Measurements from ENCODE around the gene EBP. TPM values are rescaled to one million over a fixed set of nuclear protein-coding genes. Genes with fewer than 3 reads are reported as not detected.
A peak's percentile ranks its signal among the peaks of the same experiment; 100 is the strongest.

EBP gene
- 30.8 and 93.5 TPM in 2 replicates for total RNA-seq
- 61.0 and 68.2 TPM in 2 replicates for polyA plus RNA-seq
- polyA plus RNA-seq (2012), result 73.9 and 90.6 TPM in 2 replicates
- 224 and 291 TPM in 2 replicates for polyA minus RNA-seq (ENCODE audit: low replicate concordance)

GRCh38 chrX:48521353-48522243 lies at the start of gene EBP:
EBP (plus strand) TSS chrX:48521808; CDS start chrX:48523772, 1,964 bp downstream.
- Histone ChIP-seq H3K4me1 (ENCODE audit: control insufficient read depth, extremely low read depth, insufficient read depth, low read length) (no peaks in the 10 kb centered on the region), H3K4me2 (ENCODE audit: extremely low read depth, insufficient read depth, low read length) (peak within 1 kb of the TSS; percentile 78), H3K36me3 (ENCODE audit: control insufficient read depth, insufficient read depth, low read length) (no peaks in the 10 kb centered on the region), H3K79me2 (ENCODE audit: control insufficient read depth, insufficient read depth, low read length) (peaks cover 2% of the 10 kb centered on the region), H3K9me3 (ENCODE audit: control insufficient read depth, insufficient read depth, low read depth, low read length) (no peaks in the 10 kb centered on the region), H3K9ac (ENCODE audit: insufficient read depth, low read length) (peak within 1 kb of the TSS; percentile 44), H2AFZ (ENCODE audit: low read length) (peak within 1 kb of the TSS; percentile 88), H3K27ac (ENCODE audit: insufficient read depth, low read length) (peak within 1 kb of the TSS; percentile 47), H3K27me3 (ENCODE audit: control insufficient read depth, insufficient read depth, low read length) (no peaks in the 10 kb centered on the region), H3K4me3 (replicated peaks in 1 of 4; ENCODE audit: control extremely low read depth in 1 of 4, insufficient read depth in 1 of 4, low read depth in 3 of 4, low read length in 4 of 4) (peak within 1 kb of the TSS; percentile 50 to 77 (median 63)), H4K20me1 (ENCODE audit: control insufficient read depth, extremely low read depth, insufficient read depth, low read length) (no peaks in the 10 kb centered on the region)
- DNase-seq (ENCODE audit: low read depth in 2 of 2), result peak; percentile 81 to 84
- TF ChIP-seq EZH2 (IDR thresholded peaks at IDR 0.05; ENCODE audit: low read length, missing control alignments) (no peak), CTCF (conservative IDR thresholded peaks at IDR 0.05 in 1 of 2, IDR thresholded peaks at IDR 0.05 in 1 of 2; ENCODE audit: low read depth in 1 of 2, low read length in 2 of 2) (no peak)

- Histone ChIP-seq H3K27ac (ENCODE audit: insufficient read depth, low read length) (no peak overlapping the region), H3K4me2 (ENCODE audit: extremely low read depth, insufficient read depth, low read length) (no peak overlapping the region), H3K4me3 (replicated peaks in 1 of 4; ENCODE audit: control extremely low read depth in 1 of 4, insufficient read depth in 1 of 4, low read depth in 3 of 4, low read length in 4 of 4) (no peak overlapping the region), H3K4me1 (ENCODE audit: control insufficient read depth, extremely low read depth, insufficient read depth, low read length) (peaks cover 3% of the 10 kb centered on the region), H2AFZ (ENCODE audit: low read length) (no peak overlapping the region), H3K36me3 (ENCODE audit: control insufficient read depth, insufficient read depth, low read length) (no peaks in the 10 kb centered on the region), H3K9me3 (ENCODE audit: control insufficient read depth, insufficient read depth, low read depth, low read length) (no peaks in the 10 kb centered on the region), H3K9ac (ENCODE audit: insufficient read depth, low read length) (no peak overlapping the region), H3K79me2 (ENCODE audit: control insufficient read depth, insufficient read depth, low read length) (peaks cover 12% of the 10 kb centered on the region), H4K20me1 (ENCODE audit: control insufficient read depth, extremely low read depth, insufficient read depth, low read length) (no peaks in the 10 kb centered on the region), H3K27me3 (ENCODE audit: control insufficient read depth, insufficient read depth, low read length) (no peaks in the 10 kb centered on the region)
- TF ChIP-seq CTCF (conservative IDR thresholded peaks at IDR 0.05 in 1 of 2, IDR thresholded peaks at IDR 0.05 in 1 of 2; ENCODE audit: low read depth in 1 of 2, low read length in 2 of 2), result no peak
- TF ChIP-seq EZH2 (IDR thresholded peaks at IDR 0.05; ENCODE audit: low read length, missing control alignments), result no peak
- DNase-seq (ENCODE audit: low read depth in 2 of 2), result no peak
Observed at GRCh38 chrX:48472225-48472624, 49.4 kb upstream of the EBP start.

GRCh38 chrX:48472851-48473703 lies 48.5 kb upstream of the EBP start:
- H3K4me2 ChIP-seq (ENCODE audit: extremely low read depth, insufficient read depth, low read length), result no peak overlapping the region
- no peak overlapping the region for H3K9ac ChIP-seq (ENCODE audit: insufficient read depth, low read length)
- H4K20me1 ChIP-seq (ENCODE audit: control insufficient read depth, extremely low read depth, insufficient read depth, low read length), result no peaks in the 10 kb centered on the region
- H2AFZ ChIP-seq (ENCODE audit: low read length), result no peak overlapping the region
- H3K4me3 ChIP-seq (replicated peaks in 1 of 4; ENCODE audit: control extremely low read depth in 1 of 4, insufficient read depth in 1 of 4, low read depth in 3 of 4, low read length in 4 of 4), result no peak overlapping the region
- no peak overlapping the region for H3K27ac ChIP-seq (ENCODE audit: insufficient read depth, low read length)
- no peaks in the 10 kb centered on the region for H3K36me3 ChIP-seq (ENCODE audit: control insufficient read depth, insufficient read depth, low read length)
- TF ChIP-seq CTCF (conservative IDR thresholded peaks at IDR 0.05 in 1 of 2, IDR thresholded peaks at IDR 0.05 in 1 of 2; ENCODE audit: low read depth in 1 of 2, low read length in 2 of 2) (no peak), EZH2 (IDR thresholded peaks at IDR 0.05; ENCODE audit: low read length, missing control alignments) (no peak)
- DNase-seq (ENCODE audit: low read depth in 2 of 2), result no peak
- peaks cover 3% of the 10 kb centered on the region for H3K4me1 ChIP-seq (ENCODE audit: control insufficient read depth, extremely low read depth, insufficient read depth, low read length)
- no peaks in the 10 kb centered on the region for H3K9me3 ChIP-seq (ENCODE audit: control insufficient read depth, insufficient read depth, low read depth, low read length)
- H3K79me2 ChIP-seq (ENCODE audit: control insufficient read depth, insufficient read depth, low read length), result peaks cover 20% of the 10 kb centered on the region
- H3K27me3 ChIP-seq (ENCODE audit: control insufficient read depth, insufficient read depth, low read length), result no peaks in the 10 kb centered on the region

Data from fibroblast of lung (primary cell).